CD8-positive, alpha-beta memory T cell (primary cell): Measurements from ENCODE around the gene SCGB1A1. TPM values are rescaled to one million over a fixed set of nuclear protein-coding genes. Genes with fewer than 3 reads are reported as not detected.
A peak's percentile ranks its signal among the peaks of the same experiment; 100 is the strongest.
"Not testable (repeated sequence)": the region's sequence is repeated elsewhere in the genome, so short reads cannot be mapped to it uniquely, and the experiment has no call there.

Experiments used
- CTCF ChIA-PET: fragments of 350-600 bp; sonication (Branson Sonifier 250); formaldehyde crosslinking; loops from one replicate; lab custom pipeline; 2021; ENCODE audit warnings: antibody characterized with exemption; lab: Charles Lee
- POLR2A ChIA-PET: fragments of 350-600 bp; sonication (Branson Sonifier 250); formaldehyde crosslinking; loops from one replicate; lab custom pipeline; 2021; ENCODE audit warnings: antibody characterized with exemption; lab: Charles Lee
- DNase-seq, 5 donors: peaks; one replicate each; pipeline versions ENCODE4 v3.0.0 to v3.0.0-alpha.2; 2020 to 2022; ENCODE audit warnings: mixed read lengths in 1 of 5
- H3K27ac ChIP-seq: one replicate; pipeline ENCODE4 v1.7.0; 2013; ENCODE audit warnings: low read depth, mild to moderate bottlenecking, low read length, moderate library complexity
- H3K27me3 ChIP-seq: 2 replicates; pipeline ENCODE4 v1.7.0; 2013; ENCODE audit warnings: low read length, mild to moderate bottlenecking; ENCODE audit not compliant: insufficient read depth, poor library complexity, severe bottlenecking
- H3K36me3 ChIP-seq: 2 replicates; pipeline ENCODE4 v1.7.0; 2013; ENCODE audit warnings: mild to moderate bottlenecking, low read length, moderate library complexity; ENCODE audit not compliant: insufficient read depth
- H3K4me1 ChIP-seq: 2 replicates; pipeline ENCODE4 v1.7.0; 2013; ENCODE audit warnings: mild to moderate bottlenecking, low read length, moderate library complexity; ENCODE audit not compliant: insufficient read depth
- H3K4me3 ChIP-seq: 2 replicates; pipeline ENCODE4 v1.7.0; 2013; ENCODE audit warnings: mild to moderate bottlenecking, low read length
- H3K9me3 ChIP-seq: 2 replicates; pipeline ENCODE4 v1.7.0; 2013; ENCODE audit warnings: mild to moderate bottlenecking, low read length
- H3K27ac Mint-ChIP-seq, 8 donors: one replicate each; pipeline ENCODE4 v1.8.0; 2020 to 2021; ENCODE audit warnings: mixed read lengths in 8 of 8, mild to moderate bottlenecking in 6 of 8, inconsistent platforms in 3 of 8, moderate library complexity in 3 of 8
- H3K27me3 Mint-ChIP-seq, 2 donors: one replicate each; pipeline ENCODE4 v1.8.0; 2020 to 2021; ENCODE audit warnings: mixed read lengths in 2 of 2, mild to moderate bottlenecking in 1 of 2, moderate library complexity in 1 of 2
- H3K36me3 Mint-ChIP-seq, 3 donors: one replicate each; pipeline ENCODE4 v1.8.0; 2020 to 2021; ENCODE audit warnings: mixed read lengths in 3 of 3, inconsistent platforms in 1 of 3, mild to moderate bottlenecking in 1 of 3
- H3K4me1 Mint-ChIP-seq, 3 donors: one replicate each; pipeline ENCODE4 v1.8.0; 2020 to 2021; ENCODE audit warnings: mixed read lengths in 3 of 3, inconsistent platforms in 1 of 3, mild to moderate bottlenecking in 1 of 3
- H3K4me3 Mint-ChIP-seq, 7 donors: one replicate each; pipeline ENCODE4 v1.8.0; 2020 to 2021; ENCODE audit warnings: mixed read lengths in 7 of 7, mild to moderate bottlenecking in 6 of 7, moderate library complexity in 4 of 7, inconsistent platforms in 2 of 7
- H3K9me3 Mint-ChIP-seq, 5 donors: one replicate each; pipeline ENCODE4 v1.8.0; 2020 to 2022; ENCODE audit warnings: mixed read lengths in 5 of 5, mild to moderate bottlenecking in 3 of 5, moderate library complexity in 2 of 5, inconsistent platforms in 1 of 5
- polyA plus RNA-seq: library from polyadenylated mRNA; unstranded; fragments of 300-500 nt; fragmentation: Illumina TruSeq; gene quantifications from one replicate; pipeline ENCODE4 v1.2.3, GENCODE V29; 2021
- total RNA-seq, 2 experiments: library from RNA; stranded (reverse); gene quantifications; one replicate each; pipeline ENCODE4 v1.2.3, GENCODE V29; 2021

The SCGB1A1 gene
- total and polyA plus RNA-seq, 3 experiments from 2014 or later = not detected

DNA sequence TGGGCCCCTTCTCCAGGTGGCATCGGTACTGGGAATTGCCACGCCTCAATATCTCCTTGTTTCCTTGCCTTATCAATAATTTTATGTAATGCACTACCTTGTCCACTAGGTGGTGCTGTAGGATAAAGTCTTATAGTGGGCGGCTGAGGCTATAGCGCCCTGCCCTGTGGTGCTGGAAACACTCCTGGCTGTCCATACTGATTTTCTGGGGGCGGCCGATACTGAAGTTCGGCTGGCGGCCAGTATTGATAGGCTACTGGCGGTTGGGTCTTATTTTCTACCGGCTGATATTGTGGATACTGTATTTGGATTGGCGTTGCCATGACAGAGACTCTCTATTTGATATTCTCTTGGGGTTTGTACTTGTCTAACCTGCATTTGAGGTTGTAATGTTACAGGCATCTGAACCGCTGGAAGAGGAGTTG lies 38.0 kb upstream of the SCGB1A1 start:
- H3K9me3 Mint-ChIP-seq, H3K27ac ChIP-seq, H3K36me3 ChIP-seq, POLR2A ChIA-PET, H3K9me3 ChIP-seq, H3K27me3 ChIP-seq, H3K27me3 Mint-ChIP-seq, H3K36me3 Mint-ChIP-seq, H3K4me3 Mint-ChIP-seq, H3K4me3 ChIP-seq, H3K4me1 ChIP-seq: not testable (repeated sequence)
- DNase-seq = peak in 4 of 5 donors; percentile 26 to 66 (median 60)
- CTCF ChIA-PET = interaction anchor here (1.2 to 1.6 kb wide), 2 partner anchors 14 to 209 kb away, joined by 3 to 23 read pairs; no protein-coding TSS in a partner anchor
- H3K4me1 Mint-ChIP-seq = peaks cover 5 to 16% (median 10%) of the 10 kb centered on the region in 3 donors
- peak overlapping the region in 2 of 8 donors; percentile 3 to 26 for H3K27ac Mint-ChIP-seq

DNA sequence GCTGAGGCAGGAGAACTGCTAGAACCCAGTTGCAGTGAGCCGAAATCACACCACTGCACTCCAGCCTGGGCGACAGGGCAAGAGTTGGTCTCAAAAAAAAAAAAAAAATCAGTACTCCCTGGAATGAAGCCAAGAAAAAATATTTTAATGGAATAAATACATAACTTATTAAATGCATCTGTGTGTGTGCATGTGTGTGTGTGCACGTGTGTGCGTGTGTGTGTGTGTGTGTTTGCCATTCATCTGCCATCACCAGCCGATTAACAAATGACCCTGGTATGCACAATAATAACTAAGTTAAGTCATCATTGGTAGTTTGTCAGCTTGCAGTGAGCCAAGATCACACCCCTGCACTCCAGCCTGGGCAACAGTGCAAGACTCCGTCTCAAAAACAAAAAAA lies 35.0 kb upstream of the SCGB1A1 start:
- ChIA-PET CTCF (interaction anchor here (0.8 to 1.9 kb wide), 7 partner anchors 9 to 522 kb away, joined by 3 to 8 read pairs (median 3); partner anchors contain the start of genes C11orf98 and CSKMT), POLR2A (no interaction called here)
- H3K36me3 Mint-ChIP-seq = no peaks in the 10 kb centered on the region
- Histone ChIP-seq H3K36me3 (no peaks in the 10 kb centered on the region), H3K27me3 (no peaks in the 10 kb centered on the region), H3K27ac (no peak overlapping the region), H3K9me3 (no peaks in the 10 kb centered on the region), H3K4me3 (no peak overlapping the region), H3K4me1 (peaks cover 10% of the 10 kb centered on the region)
- no peak overlapping the region for H3K27ac Mint-ChIP-seq
- H3K4me3 Mint-ChIP-seq = no peak overlapping the region
- no peaks in the 10 kb centered on the region for H3K27me3 Mint-ChIP-seq
- no peaks in the 10 kb centered on the region for H3K9me3 Mint-ChIP-seq
- no peak for DNase-seq
- H3K4me1 Mint-ChIP-seq = peaks cover 12 to 31% (median 24%) of the 10 kb centered on the region in 3 donors

DNA sequence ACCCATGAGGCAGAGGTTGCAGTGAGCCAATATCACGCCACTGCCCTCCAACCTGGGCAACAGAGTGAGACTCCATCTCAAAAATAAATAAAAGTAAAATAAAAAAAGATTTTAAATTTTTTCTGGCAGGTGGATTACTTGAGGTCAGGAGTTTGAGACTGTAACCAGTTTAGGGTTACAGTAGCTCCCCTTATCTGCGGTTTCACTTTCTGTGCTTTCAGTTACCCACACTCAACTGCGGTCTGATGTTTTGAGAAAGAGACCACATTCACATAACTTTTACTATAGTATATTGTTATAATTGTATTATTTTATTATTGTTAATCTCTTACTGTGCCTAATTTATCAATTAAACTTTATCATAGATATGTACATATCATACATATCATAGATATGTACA lies 32.8 kb upstream of the SCGB1A1 start:
- POLR2A ChIA-PET, H3K9me3 Mint-ChIP-seq, H3K4me1 ChIP-seq, H3K36me3 ChIP-seq, H3K4me3 ChIP-seq, H3K36me3 Mint-ChIP-seq, H3K9me3 ChIP-seq, H3K27ac ChIP-seq, H3K27me3 Mint-ChIP-seq, H3K27me3 ChIP-seq: not testable (repeated sequence)
- Mint-ChIP-seq H3K4me1 (peaks cover 7 to 26% (median 18%) of the 10 kb centered on the region in 3 donors), H3K4me3 (peak overlapping the region in 1 of 7 donors; percentile 38), H3K27ac (peak overlapping the region in 2 of 8 donors; percentile 33 to 67)
- CTCF ChIA-PET = interaction anchor here (2.4 kb wide), 1 partner anchor 9 kb away, joined by 11 read pairs; no protein-coding TSS in a partner anchor
- peak in 2 of 5 donors; percentile 26 to 62 for DNase-seq

DNA sequence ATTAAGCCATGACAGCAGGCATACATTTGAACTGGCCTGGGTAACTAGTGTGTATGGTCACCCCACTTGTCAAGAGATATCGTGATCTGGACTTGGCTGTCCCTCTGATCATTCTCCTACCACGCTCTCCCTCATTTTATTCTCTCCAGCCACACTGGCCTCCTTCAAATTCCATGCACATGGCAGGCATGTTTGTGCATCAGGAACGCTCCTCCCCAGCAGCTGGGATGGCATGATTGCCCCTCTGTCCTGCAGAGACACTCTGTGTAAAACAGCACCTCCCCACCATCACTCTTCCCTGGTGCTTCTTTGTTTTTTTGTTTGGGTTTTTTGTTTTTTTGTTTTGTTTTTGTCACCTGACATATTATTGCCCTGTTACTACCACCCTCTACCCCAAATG lies 31.5 kb upstream of the SCGB1A1 start:
- Histone ChIP-seq H3K9me3 (no peaks in the 10 kb centered on the region), H3K36me3 (no peaks in the 10 kb centered on the region), H3K27ac (no peak overlapping the region), H3K27me3 (no peaks in the 10 kb centered on the region), H3K4me1 (peaks cover 5% of the 10 kb centered on the region), H3K4me3 (no peak overlapping the region)
- POLR2A ChIA-PET = interaction anchor here (0.5 kb wide), 1 partner anchor 49 kb away, joined by 4 read pairs; no protein-coding TSS in a partner anchor
- Mint-ChIP-seq H3K4me3 (peak overlapping the region in 1 of 7 donors; percentile 24), H3K36me3 (no peaks in the 10 kb centered on the region), H3K4me1 (peaks cover 7 to 25% (median 13%) of the 10 kb centered on the region in 3 donors), H3K27me3 (no peaks in the 10 kb centered on the region), H3K9me3 (no peaks in the 10 kb centered on the region), H3K27ac (peak overlapping the region in 1 of 8 donors; percentile 52)
- CTCF ChIA-PET = no interaction called here
- DNase-seq = no peak

DNA sequence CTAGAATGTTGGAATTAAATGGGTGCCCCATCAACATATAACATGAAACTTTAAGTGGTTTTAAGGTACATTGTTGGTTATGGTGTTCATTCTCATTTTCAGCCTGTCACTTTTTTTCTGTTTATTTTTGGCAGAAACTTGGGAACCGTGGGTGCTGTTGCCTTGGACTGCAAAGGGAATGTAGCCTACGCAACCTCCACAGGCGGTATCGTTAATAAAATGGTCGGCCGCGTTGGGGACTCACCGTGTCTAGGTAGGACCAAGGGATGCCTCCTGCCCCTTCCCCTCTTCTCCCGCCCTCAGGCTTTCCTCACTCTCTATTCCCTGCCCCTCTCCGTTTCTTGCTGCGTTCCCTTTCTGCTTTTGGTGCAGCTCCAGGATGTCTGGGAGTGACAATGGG lies 29.8 kb upstream of the SCGB1A1 start:
- ChIA-PET POLR2A (no interaction called here), CTCF (interaction anchor here (1.0 to 3.5 kb wide), 2 partner anchors 9 to 36 kb away, joined by 3 to 13 read pairs; no protein-coding TSS in a partner anchor)
- Mint-ChIP-seq H3K27me3 (no peaks in the 10 kb centered on the region), H3K27ac (peak overlapping the region in 1 of 8 donors; percentile 52), H3K4me1 (peaks cover 10 to 32% (median 19%) of the 10 kb centered on the region in 3 donors), H3K36me3 (no peaks in the 10 kb centered on the region), H3K9me3 (no peaks in the 10 kb centered on the region), H3K4me3 (no peak overlapping the region)
- Histone ChIP-seq H3K9me3 (no peaks in the 10 kb centered on the region), H3K4me3 (no peak overlapping the region), H3K27ac (no peak overlapping the region), H3K36me3 (no peaks in the 10 kb centered on the region), H3K4me1 (peaks cover 9% of the 10 kb centered on the region), H3K27me3 (no peaks in the 10 kb centered on the region)
- no peak for DNase-seq

DNA sequence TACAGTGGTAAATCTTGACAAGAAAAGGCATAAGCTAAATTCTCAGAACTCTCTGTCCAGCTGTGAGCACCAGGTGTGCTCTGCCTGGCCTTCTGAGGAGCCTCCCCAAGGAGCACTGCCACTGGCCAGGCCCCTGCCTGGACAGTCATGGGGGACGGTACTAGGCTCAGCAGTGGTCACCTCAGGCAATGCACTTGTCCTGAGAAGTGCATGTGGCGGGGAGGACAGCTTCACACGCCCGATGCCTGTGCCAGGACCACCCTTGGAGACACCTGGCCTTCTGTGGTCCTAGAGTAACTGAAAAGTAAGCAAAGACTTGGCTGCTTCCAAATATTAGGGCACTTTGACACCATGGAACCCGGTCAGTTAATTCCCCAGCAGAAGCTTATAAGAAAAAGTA lies 28.6 kb upstream of the SCGB1A1 start:
- Mint-ChIP-seq H3K4me1 (peaks cover 14 to 34% (median 25%) of the 10 kb centered on the region in 3 donors), H3K9me3 (no peaks in the 10 kb centered on the region), H3K4me3 (no peak overlapping the region), H3K36me3 (no peaks in the 10 kb centered on the region), H3K27ac (peak overlapping the region in 1 of 8 donors; percentile 33), H3K27me3 (no peaks in the 10 kb centered on the region)
- Histone ChIP-seq H3K36me3 (no peaks in the 10 kb centered on the region), H3K9me3 (no peaks in the 10 kb centered on the region), H3K27ac (no peak overlapping the region), H3K4me3 (no peak overlapping the region), H3K4me1 (peaks cover 9% of the 10 kb centered on the region), H3K27me3 (no peaks in the 10 kb centered on the region)
- POLR2A ChIA-PET = no interaction called here
- CTCF ChIA-PET = interaction anchor here (0.9 to 3.5 kb wide), 9 partner anchors 9 to 177 kb away, joined by 3 to 13 read pairs (median 3); no protein-coding TSS in a partner anchor
- DNase-seq = no peak

DNA sequence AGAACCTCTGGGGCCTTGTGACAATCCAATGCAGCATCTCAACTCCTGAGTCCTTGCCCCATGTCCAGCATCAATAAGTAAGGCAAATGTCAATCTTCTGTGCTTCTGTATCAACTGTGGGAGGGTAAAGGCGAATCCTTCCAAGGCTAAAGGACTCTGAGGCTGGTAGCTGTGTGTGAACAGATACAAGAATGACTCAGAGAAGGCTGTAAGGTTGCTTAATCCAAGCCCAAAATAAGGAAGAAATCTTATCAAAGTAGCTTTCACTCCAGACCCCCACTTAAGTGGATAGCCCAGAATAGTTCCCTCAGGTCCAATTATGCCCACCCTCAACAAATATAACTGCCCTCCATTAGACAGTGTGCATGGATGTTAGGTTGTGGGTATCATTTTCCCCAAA lies 28.1 kb upstream of the SCGB1A1 start:
- Histone ChIP-seq H3K27me3 (no peaks in the 10 kb centered on the region), H3K27ac (no peak overlapping the region), H3K9me3 (no peaks in the 10 kb centered on the region), H3K36me3 (no peaks in the 10 kb centered on the region), H3K4me1 (peaks cover 6% of the 10 kb centered on the region), H3K4me3 (no peak overlapping the region)
- H3K4me1 Mint-ChIP-seq = peaks cover 14 to 31% (median 25%) of the 10 kb centered on the region in 3 donors
- H3K9me3 Mint-ChIP-seq = no peaks in the 10 kb centered on the region
- no peak for DNase-seq
- H3K27me3 Mint-ChIP-seq = no peaks in the 10 kb centered on the region
- H3K27ac Mint-ChIP-seq = no peak overlapping the region
- H3K36me3 Mint-ChIP-seq = no peaks in the 10 kb centered on the region
- ChIA-PET CTCF (interaction anchor here (0.9 to 3.5 kb wide), 8 partner anchors 9 to 176 kb away, joined by 3 to 13 read pairs (median 4); no protein-coding TSS in a partner anchor), POLR2A (no interaction called here)
- no peak overlapping the region for H3K4me3 Mint-ChIP-seq

DNA sequence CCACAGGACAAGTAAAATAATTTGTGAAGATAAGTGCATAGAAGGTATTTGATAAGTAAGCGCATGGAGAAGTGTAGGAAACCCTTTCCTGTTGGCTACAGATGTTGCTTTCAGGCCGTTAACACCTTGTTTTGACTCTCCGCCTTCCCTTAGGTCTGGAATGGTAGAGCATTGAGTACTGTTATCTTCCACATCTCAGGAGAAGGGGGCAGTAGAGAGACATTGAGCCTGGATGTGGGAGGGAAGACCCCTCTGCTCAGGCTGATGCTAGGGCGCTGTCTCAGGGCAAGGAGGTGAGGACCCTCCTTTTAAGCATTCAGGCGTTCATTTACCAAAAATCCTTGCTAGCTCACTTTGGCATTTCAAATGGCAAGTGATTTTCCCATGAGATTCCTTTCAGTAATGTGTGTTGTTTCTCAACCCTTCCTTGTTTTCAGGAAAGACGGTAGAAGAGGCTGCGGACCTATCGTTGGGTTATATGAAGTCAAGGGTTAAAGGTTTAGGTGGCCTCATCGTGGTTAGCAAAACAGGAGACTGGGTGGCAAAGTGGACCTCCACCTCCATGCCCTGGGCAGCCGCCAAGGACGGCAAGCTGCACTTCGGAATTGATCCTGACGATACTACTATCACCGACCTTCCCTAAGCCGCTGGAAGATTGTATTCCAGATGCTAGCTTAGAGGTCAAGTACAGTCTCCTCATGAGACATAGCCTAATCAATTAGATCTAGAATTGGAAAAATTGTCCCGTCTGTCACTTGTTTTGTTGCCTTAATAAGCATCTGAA lies 27.0 kb upstream of the SCGB1A1 start:
- CTCF ChIA-PET = interaction anchor here (1.1 to 3.5 kb wide), 7 partner anchors 10 to 220 kb away, joined by 3 to 13 read pairs (median 5); no protein-coding TSS in a partner anchor
- Histone ChIP-seq H3K4me1 (peaks cover 4% of the 10 kb centered on the region), H3K27me3 (no peaks in the 10 kb centered on the region), H3K27ac (no peak overlapping the region), H3K9me3 (no peaks in the 10 kb centered on the region), H3K36me3 (no peaks in the 10 kb centered on the region), H3K4me3 (no peak overlapping the region)
- Mint-ChIP-seq H3K27ac (no peak overlapping the region), H3K4me3 (peak overlapping the region in 1 of 7 donors; percentile 11), H3K36me3 (no peaks in the 10 kb centered on the region), H3K9me3 (no peaks in the 10 kb centered on the region), H3K4me1 (peaks cover 11 to 20% (median 17%) of the 10 kb centered on the region in 3 donors), H3K27me3 (peaks cover 0 to 2% of the 10 kb centered on the region in 2 donors)
- peak in 1 of 5 donors; percentile 10 for DNase-seq
- POLR2A ChIA-PET = interaction anchor here (0.6 kb wide), 1 partner anchor 166 kb away, joined by 3 read pairs; no protein-coding TSS in a partner anchor
